ENCODE data around the gene GART. TPM values are rescaled to one million over a fixed set of nuclear protein-coding genes. Genes with fewer than 3 reads are reported as not detected.
"Not testable (repeated sequence)": the region's sequence is repeated elsewhere in the genome, so short reads cannot be mapped to it uniquely, and the experiment has no call there.

GART gene
- total RNA-seq, 2 donors from 2014 or later = 52.7 to 100 TPM

DNA sequence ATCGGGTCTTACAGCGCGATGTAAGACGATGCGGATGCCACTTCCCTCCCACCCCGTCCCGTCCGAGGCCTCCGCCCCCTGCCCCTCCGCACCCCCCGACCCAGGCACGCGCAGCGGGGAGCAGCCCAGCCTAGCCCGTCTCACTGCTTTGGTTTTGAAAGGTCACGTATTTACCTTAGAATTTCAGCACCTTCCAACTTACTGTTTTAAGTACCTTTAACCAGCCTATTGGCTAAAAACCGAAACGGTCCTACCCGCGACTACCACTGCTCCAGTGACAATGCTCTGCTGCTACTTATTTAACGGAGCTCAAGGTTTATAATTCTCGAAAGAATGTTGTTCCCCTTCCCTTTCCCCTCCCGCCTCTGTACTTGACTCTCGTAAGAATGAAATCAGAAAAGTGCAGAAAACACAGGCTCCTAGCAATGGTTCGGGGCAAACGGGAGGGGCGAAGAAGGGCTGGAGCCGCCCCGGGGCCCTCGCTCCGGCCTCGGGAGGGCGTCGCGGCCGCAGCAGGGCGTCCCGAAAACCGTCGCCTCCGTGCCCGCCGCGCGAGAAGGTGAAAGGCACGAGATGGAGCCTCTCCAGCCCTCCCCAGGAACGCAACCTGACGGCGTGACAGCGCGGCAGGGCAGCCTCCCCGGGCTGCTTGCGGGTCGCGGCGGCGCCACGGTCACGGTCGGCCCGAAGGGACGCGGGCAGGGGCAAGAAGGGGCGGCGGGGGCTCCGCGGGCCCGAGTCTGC, 62.8 kb downstream of the GART start:
- H3K27ac ChIP-seq = peak overlapping the region; percentile 99
- TF ChIP-seq, protein P1, sequence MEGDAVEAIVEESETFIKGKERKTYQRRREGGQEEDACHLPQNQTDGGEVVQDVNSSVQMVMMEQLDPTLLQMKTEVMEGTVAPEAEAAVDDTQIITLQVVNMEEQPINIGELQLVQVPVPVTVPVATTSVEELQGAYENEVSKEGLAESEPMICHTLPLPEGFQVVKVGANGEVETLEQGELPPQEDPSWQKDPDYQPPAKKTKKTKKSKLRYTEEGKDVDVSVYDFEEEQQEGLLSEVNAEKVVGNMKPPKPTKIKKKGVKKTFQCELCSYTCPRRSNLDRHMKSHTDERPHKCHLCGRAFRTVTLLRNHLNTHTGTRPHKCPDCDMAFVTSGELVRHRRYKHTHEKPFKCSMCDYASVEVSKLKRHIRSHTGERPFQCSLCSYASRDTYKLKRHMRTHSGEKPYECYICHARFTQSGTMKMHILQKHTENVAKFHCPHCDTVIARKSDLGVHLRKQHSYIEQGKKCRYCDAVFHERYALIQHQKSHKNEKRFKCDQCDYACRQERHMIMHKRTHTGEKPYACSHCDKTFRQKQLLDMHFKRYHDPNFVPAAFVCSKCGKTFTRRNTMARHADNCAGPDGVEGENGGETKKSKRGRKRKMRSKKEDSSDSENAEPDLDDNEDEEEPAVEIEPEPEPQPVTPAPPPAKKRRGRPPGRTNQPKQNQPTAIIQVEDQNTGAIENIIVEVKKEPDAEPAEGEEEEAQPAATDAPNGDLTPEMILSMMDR (IDR thresholded peaks at IDR 0.05) = no peak
- DNase-seq = peak; percentile 47
- intact Hi-C loops (cut with DNase I) = no loop called here
- peak overlapping the region; percentile 87 to 94 for H3K9ac ChIP-seq (ENCODE audit: low read depth in 2 of 2, low read length in 2 of 2)
- no peaks in the 10 kb centered on the region for H3K9me3 ChIP-seq
- H3K4me1 ChIP-seq = peaks cover 5% of the 10 kb centered on the region
- peak overlapping the region; percentile 99 for H3K4me3 ChIP-seq
- H3K36me3 ChIP-seq = no peaks in the 10 kb centered on the region
- no peaks in the 10 kb centered on the region for H3K27me3 ChIP-seq

DNA sequence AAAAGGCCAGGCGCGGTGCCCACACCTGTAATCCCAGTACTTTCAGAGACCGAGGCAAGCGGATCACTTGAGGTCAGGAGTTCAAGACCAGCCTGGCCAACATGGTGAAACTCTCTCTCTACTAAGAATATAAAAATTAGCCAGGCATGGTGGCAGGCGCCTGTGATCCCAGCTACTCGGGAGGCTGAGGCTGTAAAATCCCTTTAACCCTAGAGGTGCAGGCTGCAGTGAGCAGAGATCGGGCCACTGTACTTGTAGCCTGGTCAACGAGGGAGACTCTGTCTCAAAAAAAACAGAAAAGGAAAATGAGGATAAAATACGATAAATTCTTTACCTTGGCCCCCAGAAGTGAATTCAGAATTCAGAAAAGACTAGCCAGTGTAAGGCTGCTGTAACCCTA, 63.7 kb downstream of the GART start:
- peak overlapping the region; percentile 99 for H3K4me3 ChIP-seq
- no peak for DNase-seq
- intact Hi-C loops (cut with DNase I) = no loop called here

DNA sequence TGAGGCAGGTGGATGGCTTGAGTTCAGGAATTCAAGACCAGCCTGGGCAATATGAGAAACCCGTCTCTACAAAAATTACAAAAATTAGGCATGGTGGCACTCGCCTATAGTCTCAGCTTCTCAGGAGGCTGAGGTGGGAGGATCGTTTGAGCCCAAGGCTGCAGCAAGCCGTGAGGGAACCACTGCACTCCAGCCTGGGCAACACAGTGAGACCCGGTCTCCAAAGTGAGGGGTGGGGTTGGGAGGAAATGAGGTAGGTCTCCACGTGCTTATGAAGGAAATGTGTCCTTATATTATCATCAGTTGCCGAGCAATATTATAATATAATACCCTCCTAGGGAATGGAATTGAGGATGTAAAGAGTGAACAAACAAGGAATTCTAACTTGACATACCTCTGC, 64.9 kb downstream of the GART start:
- no peak overlapping the region for H3K4me3 ChIP-seq
- no peak for DNase-seq
- H3K9me3 ChIP-seq = no peaks in the 10 kb centered on the region
- H3K4me1 ChIP-seq = peaks cover 5% of the 10 kb centered on the region
- intact Hi-C loops (cut with DNase I) = no loop called here
- TF ChIP-seq, protein P1 (IDR thresholded peaks at IDR 0.05) = no peak
- H3K27me3 ChIP-seq = no peaks in the 10 kb centered on the region
- no peak overlapping the region for H3K27ac ChIP-seq
- no peak overlapping the region for H3K9ac ChIP-seq (ENCODE audit: low read depth in 2 of 2, low read length in 2 of 2)
- H3K36me3 ChIP-seq = no peaks in the 10 kb centered on the region

More for the DNA sequence above, 63.7 kb downstream of the GART start:
- TF ChIP-seq, protein P1 (IDR thresholded peaks at IDR 0.05) = no peak
- peaks cover 5% of the 10 kb centered on the region for H3K4me1 ChIP-seq
- H3K9ac ChIP-seq (ENCODE audit: low read depth in 2 of 2, low read length in 2 of 2) = peak overlapping the region in 1 of 2 donors; percentile 87
- no peak overlapping the region for H3K27ac ChIP-seq
- no peaks in the 10 kb centered on the region for H3K36me3 ChIP-seq
- H3K27me3 ChIP-seq = no peaks in the 10 kb centered on the region
- no peaks in the 10 kb centered on the region for H3K9me3 ChIP-seq

DNA sequence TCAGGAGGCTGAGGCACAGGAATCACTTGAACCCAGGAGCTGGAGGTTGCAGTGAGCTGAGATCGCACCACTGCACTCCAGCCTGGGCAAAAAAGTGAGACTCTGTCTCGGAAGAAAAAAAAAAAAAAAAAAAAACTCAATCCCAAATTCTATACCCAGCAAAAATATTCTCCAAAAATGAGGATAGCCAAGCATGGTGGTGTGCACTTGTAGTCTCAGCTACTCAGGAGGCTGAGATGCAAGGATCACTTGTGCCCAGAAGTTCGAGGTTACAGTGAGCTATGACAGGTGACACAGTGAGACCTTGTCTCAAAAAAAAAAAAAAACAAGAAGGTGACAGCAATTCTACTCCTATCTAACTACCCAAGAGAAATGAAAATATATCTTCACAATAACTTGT, 68.6 kb downstream of the GART start:
- no peaks in the 10 kb centered on the region for H3K36me3 ChIP-seq
- no peaks in the 10 kb centered on the region for H3K27me3 ChIP-seq
- no peaks in the 10 kb centered on the region for H3K9me3 ChIP-seq
- DNase-seq = no peak
- H3K4me3 ChIP-seq = no peak overlapping the region
- H3K9ac ChIP-seq (ENCODE audit: low read depth in 2 of 2, low read length in 2 of 2) = no peak overlapping the region
- intact Hi-C loops (cut with DNase I) = no loop called here
- no peaks in the 10 kb centered on the region for H3K4me1 ChIP-seq
- no peak overlapping the region for H3K27ac ChIP-seq
- TF ChIP-seq, protein P1 (IDR thresholded peaks at IDR 0.05) = no peak

DNA sequence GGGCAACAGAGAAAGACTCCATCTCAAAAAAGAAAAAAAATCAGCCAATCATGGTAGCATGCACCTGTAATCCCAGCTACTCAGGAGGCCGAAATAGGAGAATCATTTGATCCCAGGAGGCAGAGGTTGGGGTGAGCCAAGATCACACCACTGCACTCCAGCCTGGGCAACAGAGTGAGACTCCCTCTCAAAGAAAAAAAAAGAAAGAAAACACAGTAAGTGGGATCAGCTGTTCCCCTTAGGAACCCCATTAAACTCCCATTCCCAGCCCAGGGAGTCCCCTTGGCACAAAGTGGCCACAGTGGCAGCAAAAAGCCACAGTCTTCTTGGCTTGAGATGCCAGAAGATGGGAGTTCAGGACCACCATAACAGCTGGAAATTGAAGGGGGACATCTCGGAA, 71.2 kb downstream of the GART start:
- Histone ChIP-seq H3K27ac (no peak overlapping the region), H3K4me1 (no peaks in the 10 kb centered on the region), H3K9me3 (no peaks in the 10 kb centered on the region), H3K36me3 (no peaks in the 10 kb centered on the region), H3K27me3 (no peaks in the 10 kb centered on the region), H3K9ac (ENCODE audit: low read depth in 2 of 2, low read length in 2 of 2) (no peak overlapping the region), H3K4me3 (no peak overlapping the region)
- intact Hi-C loops (cut with DNase I) = no loop called here
- TF ChIP-seq, protein P1 (IDR thresholded peaks at IDR 0.05) = no peak
- DNase-seq = no peak

DNA sequence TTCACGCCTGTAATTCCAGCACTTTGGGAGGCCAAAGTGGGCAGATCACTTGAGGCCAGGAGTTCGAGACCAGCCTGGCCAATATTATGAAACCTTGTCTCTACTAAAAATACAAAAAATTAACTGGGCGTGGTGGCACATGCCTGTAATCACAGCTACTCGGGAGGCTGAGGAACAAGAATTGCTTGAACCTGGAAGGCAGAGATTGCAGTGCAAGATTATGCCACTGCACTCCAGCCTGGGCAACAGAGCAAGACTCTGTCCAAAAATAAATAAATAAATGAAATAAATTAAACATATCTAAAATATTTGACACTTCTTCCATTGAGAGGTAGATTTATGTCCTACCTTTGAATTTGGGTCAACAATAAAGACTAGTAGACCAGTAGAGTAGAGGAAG, 72.7 kb downstream of the GART start:
- H3K27ac ChIP-seq; H3K9me3 ChIP-seq; H3K4me3 ChIP-seq; H3K36me3 ChIP-seq; intact Hi-C loops (cut with DNase I); DNase-seq; H3K4me1 ChIP-seq; H3K9ac ChIP-seq (ENCODE audit: low read depth in 2 of 2, low read length in 2 of 2); H3K27me3 ChIP-seq: not testable (repeated sequence)
